Upper lobe of left lung (tissue), 6 donors: ENCODE results near the gene PFKL. TPM values are rescaled to one million over a fixed set of nuclear protein-coding genes. Genes with fewer than 3 reads are reported as not detected.

ENCODE experiments used
- ATAC-seq, 2 donors: fragments of 200-7000 bp; cut with Tn5 transposase; one replicate each; pipeline ENCODE4 v1.9.1; 2022; ENCODE audit warnings: mild to moderate bottlenecking in 2 of 2, moderate library complexity in 2 of 2; ENCODE audit not compliant: low FRiP score in 2 of 2
- DNase-seq, 2 donors: peaks; one replicate each; pipeline ENCODE4 v3.0.0-alpha.2; 2019 to 2020
- H3K27ac ChIP-seq, 4 donors: fragments of 200-600 bp; sonication (generic); one replicate each; pipeline ENCODE4 v1.5.1; 2016 to 2019
- H3K27me3 ChIP-seq, 4 donors: fragments of 200-600 bp; sonication (generic); one replicate each; pipeline ENCODE4 v1.5.1; 2017 to 2019
- H3K36me3 ChIP-seq, 4 donors: fragments of 200-600 bp; sonication (generic); one replicate each; pipeline ENCODE4 v1.5.1; 2016 to 2019
- H3K4me1 ChIP-seq, 4 donors: fragments of 200-600 bp; sonication (generic); one replicate each; pipeline ENCODE4 v1.5.1; 2018 to 2019
- H3K4me3 ChIP-seq, 4 donors: fragments of 200-600 bp; sonication (generic); one replicate each; pipeline ENCODE4 v1.5.1; 2017 to 2019; ENCODE audit warnings: mild to moderate bottlenecking in 2 of 4, moderate library complexity in 1 of 4
- H3K9me3 ChIP-seq, 4 donors: fragments of 200-600 bp; sonication (generic); one replicate each; pipeline ENCODE4 v1.5.1; 2018 to 2019
- CTCF ChIP-seq, 6 experiments: fragments of 450-650 bp in 4 of 6; fragments of 200-600 bp in 2 of 6; sonication (generic) in 2 of 6; IDR thresholded peaks; one replicate each; pipeline ENCODE4 v1.5.1; 2016 to 2019; ENCODE audit warnings: antibody characterized with exemption in 6 of 6
- EP300 ChIP-seq, 4 donors: sonication (generic); formaldehyde crosslinking; IDR thresholded peaks; one replicate each; pipeline ENCODE4 v1.5.1; 2017; ENCODE audit warnings: antibody characterized with exemption in 4 of 4, control low read depth in 2 of 4
- POLR2A ChIP-seq, 4 donors: fragments of 450-650 bp; IDR thresholded peaks; one replicate each; pipeline ENCODE4 v1.5.1; 2016 to 2017; ENCODE audit warnings: antibody characterized with exemption in 4 of 4, mild to moderate bottlenecking in 2 of 4
- POLR2AphosphoS5 ChIP-seq, 2 donors: sonication (generic); formaldehyde crosslinking; IDR thresholded peaks; one replicate each; pipeline ENCODE4 v1.5.1; 2017; ENCODE audit warnings: antibody characterized with exemption in 2 of 2
- WGBS, 2 donors: methylation state at CpG; one replicate each; pipeline ENCODE4 v1.1.5; 2017 to 2018; 5-methylcytosine and 5-hydroxymethylcytosine counted together
- total RNA-seq, 6 donors: library from RNA; depleted of rRNA in 4 of 6; stranded (reverse); fragments of >200 nt in 4 of 6; gene quantifications; one replicate each; pipeline versions ENCODE4 v1.1.0 to v1.2.1, GENCODE V29; 2016 to 2021
- donor health status: DM: no; HTN: no; CAD: no; lungs with moderate emphysema.
- donor health status: DM: no; HTN: yes; CAD: no; lungs with severe emphysema.

Gene PFKL
- total RNA-seq, 6 donors from 2014 or later, result 69.8 to 157 (median 135) TPM

GRCh38 chr21:44283948-44284347 is 15.9 kb upstream of the PFKL start:
- DNase-seq, result peak in 1 of 2 donors; percentile 55
- no peak for TF ChIP-seq POLR2A (IDR thresholded peaks at IDR 0.05)
- no peak for TF ChIP-seq EP300 (IDR thresholded peaks at IDR 0.05)
- no peak for TF ChIP-seq POLR2AphosphoS5 (IDR thresholded peaks at IDR 0.05)
- no peak for TF ChIP-seq CTCF (IDR thresholded peaks at IDR 0.05)
- H3K36me3 ChIP-seq, result no peaks in the 10 kb centered on the region
- peaks cover 0 to 20% (median 3%) of the 10 kb centered on the region in 4 donors for H3K27me3 ChIP-seq
- ATAC-seq, result no peak
- 55 to 58% methylated on average over 11 of the region's 11 CpGs for WGBS, 2 donors
- no peak overlapping the region for H3K27ac ChIP-seq
- H3K4me3 ChIP-seq, result no peak overlapping the region
- no peaks in the 10 kb centered on the region for H3K9me3 ChIP-seq
- H3K4me1 ChIP-seq, result peaks cover 5 to 12% (median 8%) of the 10 kb centered on the region in 4 donors

- TF ChIP-seq EP300 (IDR thresholded peaks at IDR 0.05) (no peak), POLR2AphosphoS5 (IDR thresholded peaks at IDR 0.05) (no peak), CTCF (IDR thresholded peaks at IDR 0.05) (no peak), POLR2A (IDR thresholded peaks at IDR 0.05) (no peak)
- ATAC-seq (peak in 1 of 2 donors; percentile 29), DNase-seq (peak in 1 of 2 donors; percentile 84)
- Histone ChIP-seq H3K36me3 (no peaks in the 10 kb centered on the region), H3K27ac (no peak within 1 kb of the TSS), H3K4me3 (peak within 1 kb of the TSS in 1 of 4 donors; percentile 17), H3K9me3 (no peaks in the 10 kb centered on the region), H3K27me3 (peaks cover 0 to 20% (median 3%) of the 10 kb centered on the region in 4 donors), H3K4me1 (peaks cover 5 to 12% (median 8%) of the 10 kb centered on the region in 4 donors)
- 49 to 94% methylated on average over 5 to 42 of the region's 56 CpGs for WGBS, 2 donors
Measured at GRCh38 chr21:44285138-44285992, 14.5 kb upstream of the PFKL start, which contains the start of gene AIRE. Gene AIRE, plus strand, starts transcription at chr21:44285876. Its CDS starts 131 bp downstream, at chr21:44286007.

- peak in 1 of 2 donors; percentile 66 for DNase-seq
- Histone ChIP-seq H3K27ac (no peak overlapping the region), H3K36me3 (no peaks in the 10 kb centered on the region), H3K4me1 (peaks cover 5 to 12% (median 8%) of the 10 kb centered on the region in 4 donors), H3K27me3 (peaks cover 0 to 20% (median 3%) of the 10 kb centered on the region in 4 donors), H3K9me3 (no peaks in the 10 kb centered on the region), H3K4me3 (no peak overlapping the region)
- ATAC-seq, result no peak
- WGBS, 2 donors, result 66 to 76% methylated on average over 6 to 18 of the region's 21 CpGs
- TF ChIP-seq POLR2A (IDR thresholded peaks at IDR 0.05), result no peak
- TF ChIP-seq POLR2AphosphoS5 (IDR thresholded peaks at IDR 0.05), result no peak
- no peak for TF ChIP-seq CTCF (IDR thresholded peaks at IDR 0.05)
- TF ChIP-seq EP300 (IDR thresholded peaks at IDR 0.05), result no peak
Measured at GRCh38 chr21:44286086-44286715, 13.7 kb upstream of the PFKL start.

GRCh38 chr21:44286716-44287632 is 12.9 kb upstream of the PFKL start:
- 57 to 68% methylated on average over 3 to 31 of the region's 31 CpGs for WGBS, 2 donors
- peaks cover 0 to 20% (median 3%) of the 10 kb centered on the region in 4 donors for H3K27me3 ChIP-seq
- H3K9me3 ChIP-seq, result no peaks in the 10 kb centered on the region
- H3K4me1 ChIP-seq, result peaks cover 5 to 12% (median 8%) of the 10 kb centered on the region in 4 donors
- DNase-seq (peak in 1 of 2 donors; percentile 77), ATAC-seq (no peak)
- no peak overlapping the region for H3K27ac ChIP-seq
- no peak overlapping the region for H3K4me3 ChIP-seq
- TF ChIP-seq POLR2A (IDR thresholded peaks at IDR 0.05) (no peak), POLR2AphosphoS5 (IDR thresholded peaks at IDR 0.05) (no peak), CTCF (IDR thresholded peaks at IDR 0.05) (no peak), EP300 (IDR thresholded peaks at IDR 0.05) (no peak)
- no peaks in the 10 kb centered on the region for H3K36me3 ChIP-seq
